SK-N-SH treated with all-trans-retinoic acid at 6 μM for 48 hours (cell line): ENCODE measurements around the gene CHIA.
"Not testable (repeated sequence)": the region's sequence is repeated elsewhere in the genome, so short reads cannot be mapped to it uniquely, and the experiment has no call there.

Experiments used
- BACH2 ChIP-seq: fragments of 250-450 bp; sonication (Bioruptor Pico); IDR thresholded peaks from 2 replicates; pipeline ENCODE4 v1.9.0; 2021; ENCODE audit warnings: mild to moderate bottlenecking, borderline replicate concordance
- POU6F1 ChIP-seq: fragments of 250-450 bp; sonication (Bioruptor Pico); IDR thresholded peaks from 2 replicates; pipeline ENCODE4 v1.8.0; 2021; ENCODE audit warnings: low read depth, mild to moderate bottlenecking, moderate library complexity, borderline replicate concordance
- PPARA ChIP-seq: fragments of 250-450 bp; sonication (Bioruptor Pico); IDR thresholded peaks from 2 replicates; pipeline ENCODE4 v1.5.0; 2020; ENCODE audit warnings: mild to moderate bottlenecking, borderline replicate concordance
- TCF4 ChIP-seq: fragments of 250-450 bp; sonication (Bioruptor Pico); IDR thresholded peaks from 2 replicates; pipeline ENCODE4 v1.8.0; 2021; ENCODE audit warnings: mild to moderate bottlenecking, moderate library complexity, borderline replicate concordance

DNA sequence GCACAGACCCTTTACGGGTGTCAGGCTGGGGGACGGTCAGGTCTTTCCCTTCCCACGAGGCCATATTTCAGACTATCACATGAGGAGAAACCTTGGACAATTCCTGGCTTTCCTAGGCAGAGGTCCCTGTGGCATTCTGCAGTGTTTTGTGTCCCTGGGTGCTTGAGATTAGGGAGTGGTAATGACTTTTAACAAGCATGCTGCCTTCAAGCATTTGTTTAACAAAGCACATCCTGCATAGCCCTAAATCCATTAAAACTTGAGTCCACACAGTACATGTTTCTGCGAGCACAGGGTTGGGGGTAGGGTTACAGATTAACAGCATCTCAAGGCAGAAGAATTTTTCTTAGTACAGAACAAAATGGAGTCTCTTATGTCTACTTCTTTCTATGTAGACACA is 69.6 kb downstream of the CHIA start:
- TF ChIP-seq TCF4 (CRISPR knock-in tag); POU6F1 (CRISPR knock-in tag); BACH2; PPARA (CRISPR knock-in tag): not testable (repeated sequence)
